B cell (primary cell): ENCODE results near the gene SLC6A6. TPM values are rescaled to one million over a fixed set of nuclear protein-coding genes. Genes with fewer than 3 reads are reported as not detected.

ENCODE experiments used
- ATAC-seq: fragments of 200-7000 bp; cut with Tn5 transposase; one replicate; pipeline ENCODE4 v1.10.0; 2021; ENCODE audit warnings: low read depth, mild to moderate bottlenecking, moderate number of reproducible peaks, moderate library complexity
- CTCF ChIA-PET: fragments of 350-600 bp; sonication (Branson Sonifier 250); formaldehyde crosslinking; loops from one replicate; lab custom pipeline; 2021; ENCODE audit warnings: antibody characterized with exemption, inconsistent platforms; lab: Charles Lee
- POLR2A ChIA-PET: fragments of 350-600 bp; sonication (Branson Sonifier 250); formaldehyde crosslinking; loops from one replicate; lab custom pipeline; 2021; ENCODE audit warnings: antibody characterized with exemption; lab: Charles Lee
- DNase-seq: peaks from one replicate; pipeline ENCODE4 v3.0.0; 2013
- H2AFZ ChIP-seq: 2 replicates; pipeline ENCODE4 v1.6.1; 2012; ENCODE audit warnings: mild to moderate bottlenecking, low read depth, low read length; ENCODE audit not compliant: insufficient read depth, poor library complexity, severe bottlenecking
- H3K27ac ChIP-seq, 2 donors: 1 replicate in 1 of 2; 2 replicates in 1 of 2; pipeline ENCODE4 v1.5.1; 2012 to 2013; ENCODE audit warnings: low read length in 2 of 2, mild to moderate bottlenecking in 2 of 2, moderate library complexity in 1 of 2
- H3K27me3 ChIP-seq, 4 experiments: fragments of 200-600 bp in 1 of 4; sonication (generic) in 1 of 4; replicated peaks in 1 of 4; 1 replicate in 2 of 4; 2 replicates in 2 of 4; pipeline versions ENCODE4 v1.6.1 to v1.7.0; 2013 to 2016; ENCODE audit warnings: low read length in 3 of 4, mild to moderate bottlenecking in 2 of 4, mixed read lengths in 1 of 4, moderate library complexity in 1 of 4; ENCODE audit not compliant: insufficient read depth in 4 of 4, control insufficient read depth in 3 of 4; ENCODE audit errors: control extremely low read depth in 1 of 4
- H3K36me3 ChIP-seq, 2 experiments: replicated peaks in 1 of 2; 1 replicate in 1 of 2; 2 replicates in 1 of 2; pipeline versions ENCODE4 v1.6.1 to v1.7.1; 2013; ENCODE audit warnings: low read length in 1 of 2; ENCODE audit not compliant: insufficient read depth in 2 of 2, control insufficient read depth in 1 of 2; ENCODE audit errors: control extremely low read depth in 1 of 2, extremely low read depth in 1 of 2
- H3K4me1 ChIP-seq, 2 donors: fragments of 200-600 bp in 1 of 2; sonication (generic) in 1 of 2; 1 replicate in 1 of 2; 2 replicates in 1 of 2; pipeline versions ENCODE4 v1.5.1 to v1.6.1; 2013 to 2017; ENCODE audit warnings: low read length in 2 of 2; ENCODE audit not compliant: control insufficient read depth in 2 of 2, insufficient read depth in 2 of 2
- H3K4me2 ChIP-seq: replicated peaks from 2 replicates; pipeline ENCODE3; 2012; ENCODE audit warnings: mild to moderate bottlenecking, low read depth, low read length; ENCODE audit not compliant: poor library complexity, severe bottlenecking
- H3K4me3 ChIP-seq, 5 experiments: fragments of 200-600 bp in 1 of 5; sonication (generic) in 1 of 5; 1 replicate in 3 of 5; 2 replicates in 2 of 5; pipeline versions ENCODE4 v1.5.1 to v1.7.0; 2011 to 2016; ENCODE audit warnings: low read length in 4 of 5, mild to moderate bottlenecking in 4 of 5, low read depth in 2 of 5, control low read depth in 1 of 5, moderate library complexity in 1 of 5; ENCODE audit not compliant: insufficient read depth in 1 of 5; ENCODE audit errors: control extremely low read depth in 1 of 5, extremely low read depth in 1 of 5
- H3K79me2 ChIP-seq: fragments of 200-600 bp; sonication (generic); one replicate; pipeline ENCODE4 v1.6.0; 2016; ENCODE audit warnings: low read length; ENCODE audit not compliant: control insufficient read depth, insufficient read depth
- H3K9ac ChIP-seq: fragments of 200-600 bp; sonication (generic); 2 replicates; pipeline ENCODE4 v1.6.1; 2017; ENCODE audit warnings: mild to moderate bottlenecking, low read length, moderate library complexity
- H3K9me3 ChIP-seq, 3 donors: one replicate each; pipeline versions ENCODE4 v1.6.1 to v1.7.1; 2013; ENCODE audit warnings: low read length in 2 of 3; ENCODE audit not compliant: control insufficient read depth in 2 of 3, insufficient read depth in 1 of 3; ENCODE audit errors: control extremely low read depth in 1 of 3
- H4K20me1 ChIP-seq: 2 replicates; pipeline ENCODE4 v1.6.0; 2012; ENCODE audit warnings: mild to moderate bottlenecking, low read length; ENCODE audit not compliant: insufficient read depth, control insufficient read depth, poor library complexity, severe bottlenecking
- H3K27ac Mint-ChIP-seq: one replicate; pipeline ENCODE4 v1.8.0; 2021; ENCODE audit warnings: mixed read lengths
- H3K27me3 Mint-ChIP-seq: one replicate; pipeline ENCODE4 v1.8.0; 2021; ENCODE audit warnings: mixed read lengths
- H3K4me1 Mint-ChIP-seq: one replicate; pipeline ENCODE4 v1.8.0; 2021; ENCODE audit warnings: mixed read lengths
- H3K4me3 Mint-ChIP-seq: one replicate; pipeline ENCODE4 v1.8.0; 2021; ENCODE audit warnings: mixed read lengths
- H3K9me3 Mint-ChIP-seq: one replicate; pipeline ENCODE4 v1.8.0; 2022; ENCODE audit warnings: mixed read lengths; ENCODE audit not compliant: insufficient read depth
- CTCF ChIP-seq: fragments of 200-600 bp; IDR thresholded peaks from one replicate; pipeline ENCODE4 v1.8.0; 2022; ENCODE audit warnings: antibody characterized with exemption, mild to moderate bottlenecking
- EZH2 ChIP-seq: IDR thresholded peaks from 2 replicates; pipeline ENCODE4 v1.6.1; 2012; ENCODE audit warnings: borderline replicate concordance, low read depth, mild to moderate bottlenecking, moderate library complexity, low read length; ENCODE audit not compliant: insufficient read depth, poor library complexity, severe bottlenecking
- WGBS: methylation state at CpG from one replicate; pipeline ENCODE4 v1.1.5; 2013; ENCODE audit warnings: missing lambda C conversion rate; ENCODE audit not compliant: insufficient coverage; 5-methylcytosine and 5-hydroxymethylcytosine counted together
- intact Hi-C: fragments of 100-400 bp; cut with micrococcal nuclease; formaldehyde crosslinking; loops from one replicate; pipeline ENCODE4 v1.10.0; 2022
- polyA plus RNA-seq: library from polyadenylated mRNA; depleted of rRNA; stranded (reverse); fragments of >200 nt; gene quantifications from 2 replicates; pipeline ENCODE4 v1.2.3, GENCODE V29; 2012
- total RNA-seq, 2 donors: library from RNA; stranded (reverse); fragments of 120-200 nt in 1 of 2; gene quantifications; 1 replicate in 1 of 2; 2 replicates in 1 of 2; pipeline versions ENCODE4 v1.2.3 to v1.2.4, GENCODE V29; 2013 to 2022

SLC6A6 gene
- total and polyA plus RNA-seq, 2 donors (not counting 1 experiment from before 2014, with no cell fraction given) = 34.2 to 48.7 TPM

- TF ChIP-seq CTCF = peak; percentile 30
- no peak for TF ChIP-seq EZH2
- Histone ChIP-seq H3K9me3 (no peaks in the 10 kb centered on the region), H3K4me1 (peaks cover 81 to 91% of the 10 kb centered on the region in 2 donors), H3K4me3 (peak overlapping the region; percentile 6 to 59 (median 39)), H3K4me2 (peak overlapping the region; percentile 81), H3K27ac (peak overlapping the region; percentile 93 to 98), H3K36me3 (no peaks in the 10 kb centered on the region), H3K9ac (peak overlapping the region; percentile 63), H4K20me1 (peaks cover 5% of the 10 kb centered on the region), H2AFZ (peak overlapping the region; percentile 64), H3K27me3 (no peaks in the 10 kb centered on the region), H3K79me2 (peaks cover 55% of the 10 kb centered on the region)
- DNase-seq (no peak), ATAC-seq (peak; percentile 39)
- H3K9me3 Mint-ChIP-seq = no peaks in the 10 kb centered on the region
- peak overlapping the region; percentile 80 for H3K4me3 Mint-ChIP-seq
- ChIA-PET CTCF (interaction anchor here (1.0 to 3.3 kb wide), 9 partner anchors 10 to 170 kb away, joined by 4 to 22 read pairs (median 6); partner anchors contain the start of gene SLC6A6), POLR2A (interaction anchor here (1.4 to 3.3 kb wide), 4 partner anchors 24 to 517 kb away, joined by 3 to 38 read pairs (median 6); partner anchors contain the start of genes LSM3, SLC6A6 and XPC)
- no peaks in the 10 kb centered on the region for H3K27me3 Mint-ChIP-seq
- peaks cover 90% of the 10 kb centered on the region for H3K4me1 Mint-ChIP-seq
- H3K27ac Mint-ChIP-seq = peak overlapping the region; percentile 94
- intact Hi-C loops = loop anchor here (1.0 kb wide), 1 partner anchor 170 kb away; no protein-coding TSS in a partner anchor
- 2% methylated on average over 10 of the region's 10 CpGs for WGBS
Observed at GRCh38 chr3:14431452-14431916, 29.1 kb downstream of the SLC6A6 start.
